Measurements from ENCODE around the gene FDX2. TPM values are rescaled to one million over a fixed set of nuclear protein-coding genes. Genes with fewer than 3 reads are reported as not detected.

Gene FDX2
- total and polyA plus RNA-seq, 4 donors = 5.8 to 18.7 (median 10.0) TPM

DNA sequence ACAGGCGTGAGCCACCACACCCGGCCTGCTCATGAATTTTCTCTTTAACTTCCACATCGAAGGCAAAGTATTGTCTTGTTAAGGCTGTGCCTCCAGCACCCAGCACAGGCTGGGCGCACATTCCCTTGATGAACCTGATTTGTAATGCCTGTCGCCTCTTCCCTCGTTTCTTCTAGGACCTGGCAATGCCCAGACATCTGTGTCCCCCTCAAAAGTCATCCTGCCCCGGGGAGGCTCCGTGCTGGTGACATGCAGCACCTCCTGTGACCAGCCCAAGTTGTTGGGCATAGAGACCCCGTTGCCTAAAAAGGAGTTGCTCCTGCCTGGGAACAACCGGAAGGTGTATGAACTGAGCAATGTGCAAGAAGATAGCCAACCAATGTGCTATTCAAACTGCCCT, 41.2 kb downstream of the FDX2 start:
- Histone ChIP-seq H3K4me1 (ENCODE audit: control insufficient read depth in 4 of 4, insufficient read depth in 4 of 4, low read length in 3 of 4) (peaks cover 6 to 18% (median 11%) of the 10 kb centered on the region in 4 donors), H3K36me3 (ENCODE audit: control insufficient read depth in 4 of 4, insufficient read depth in 3 of 4, low read depth in 1 of 4, low read length in 3 of 4) (peaks cover 7 to 32% (median 21%) of the 10 kb centered on the region in 4 donors), H3K9me3 (ENCODE audit: control insufficient read depth in 4 of 4, low read length in 3 of 4) (no peaks in the 10 kb centered on the region), H3K9ac (ENCODE audit: low read depth in 1 of 2, low read length in 2 of 2) (no peak overlapping the region), H3K4me3 (ENCODE audit: low read depth in 1 of 3, low read length in 3 of 3) (no peak overlapping the region), H3K27me3 (ENCODE audit: control insufficient read depth in 4 of 4, insufficient read depth in 4 of 4, low read length in 3 of 4) (no peaks in the 10 kb centered on the region), H3K27ac (ENCODE audit: low read depth in 1 of 2, low read length in 2 of 2) (no peak overlapping the region)
- no peak for TF ChIP-seq HNF4A (conservative IDR thresholded peaks at IDR 0.05)
- no peak for TF ChIP-seq EGR1 (IDR thresholded peaks at IDR 0.05; ENCODE audit: low read depth in 2 of 2)
- DNase-seq (ENCODE audit: low spot score) = no peak
- 91% methylated on average over 10 of the region's 10 CpGs for WGBS

DNA sequence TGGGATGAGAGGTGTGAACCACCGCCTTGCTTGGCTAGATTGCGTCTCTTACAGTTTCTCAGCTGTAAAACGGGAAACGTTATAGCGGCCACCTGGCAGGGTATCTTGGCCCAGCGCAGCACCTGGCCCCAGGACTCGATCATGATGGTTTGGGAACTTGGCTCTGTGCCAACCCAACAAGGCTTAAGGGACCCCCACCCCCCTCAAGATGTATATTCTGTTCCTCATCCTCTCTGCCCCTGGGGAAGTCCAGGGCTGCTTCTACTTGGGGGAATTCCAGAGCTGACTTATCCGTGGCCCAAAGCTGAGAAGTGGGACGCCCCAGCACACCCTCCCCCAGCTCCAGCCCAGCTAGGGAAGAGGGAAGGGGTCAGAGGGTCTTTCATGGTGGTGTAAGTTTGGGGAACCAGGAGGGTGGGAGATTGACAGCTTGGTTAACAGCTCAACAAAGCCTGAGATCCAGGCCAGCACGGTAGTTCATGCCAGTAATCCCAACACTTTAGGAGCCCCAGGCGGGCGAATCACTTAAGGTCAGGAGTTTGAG, 44.2 kb downstream of the FDX2 start:
- Histone ChIP-seq H3K36me3 (ENCODE audit: control insufficient read depth in 4 of 4, insufficient read depth in 3 of 4, low read depth in 1 of 4, low read length in 3 of 4) (peaks cover 4 to 16% (median 9%) of the 10 kb centered on the region in 4 donors), H3K27me3 (ENCODE audit: control insufficient read depth in 4 of 4, insufficient read depth in 4 of 4, low read length in 3 of 4) (no peaks in the 10 kb centered on the region), H3K4me3 (ENCODE audit: low read depth in 1 of 3, low read length in 3 of 3) (peak overlapping the region; percentile 76 to 88 (median 76)), H3K4me1 (ENCODE audit: control insufficient read depth in 4 of 4, insufficient read depth in 4 of 4, low read length in 3 of 4) (peaks cover 6 to 19% (median 12%) of the 10 kb centered on the region in 4 donors), H3K9ac (ENCODE audit: low read depth in 1 of 2, low read length in 2 of 2) (peak overlapping the region; percentile 69 to 72), H3K9me3 (ENCODE audit: control insufficient read depth in 4 of 4, low read length in 3 of 4) (no peaks in the 10 kb centered on the region), H3K27ac (ENCODE audit: low read depth in 1 of 2, low read length in 2 of 2) (peak overlapping the region; percentile 95 to 97)
- DNase-seq (ENCODE audit: low spot score) = no peak
- TF ChIP-seq HNF4A (conservative IDR thresholded peaks at IDR 0.05) = no peak
- TF ChIP-seq, protein P1, sequence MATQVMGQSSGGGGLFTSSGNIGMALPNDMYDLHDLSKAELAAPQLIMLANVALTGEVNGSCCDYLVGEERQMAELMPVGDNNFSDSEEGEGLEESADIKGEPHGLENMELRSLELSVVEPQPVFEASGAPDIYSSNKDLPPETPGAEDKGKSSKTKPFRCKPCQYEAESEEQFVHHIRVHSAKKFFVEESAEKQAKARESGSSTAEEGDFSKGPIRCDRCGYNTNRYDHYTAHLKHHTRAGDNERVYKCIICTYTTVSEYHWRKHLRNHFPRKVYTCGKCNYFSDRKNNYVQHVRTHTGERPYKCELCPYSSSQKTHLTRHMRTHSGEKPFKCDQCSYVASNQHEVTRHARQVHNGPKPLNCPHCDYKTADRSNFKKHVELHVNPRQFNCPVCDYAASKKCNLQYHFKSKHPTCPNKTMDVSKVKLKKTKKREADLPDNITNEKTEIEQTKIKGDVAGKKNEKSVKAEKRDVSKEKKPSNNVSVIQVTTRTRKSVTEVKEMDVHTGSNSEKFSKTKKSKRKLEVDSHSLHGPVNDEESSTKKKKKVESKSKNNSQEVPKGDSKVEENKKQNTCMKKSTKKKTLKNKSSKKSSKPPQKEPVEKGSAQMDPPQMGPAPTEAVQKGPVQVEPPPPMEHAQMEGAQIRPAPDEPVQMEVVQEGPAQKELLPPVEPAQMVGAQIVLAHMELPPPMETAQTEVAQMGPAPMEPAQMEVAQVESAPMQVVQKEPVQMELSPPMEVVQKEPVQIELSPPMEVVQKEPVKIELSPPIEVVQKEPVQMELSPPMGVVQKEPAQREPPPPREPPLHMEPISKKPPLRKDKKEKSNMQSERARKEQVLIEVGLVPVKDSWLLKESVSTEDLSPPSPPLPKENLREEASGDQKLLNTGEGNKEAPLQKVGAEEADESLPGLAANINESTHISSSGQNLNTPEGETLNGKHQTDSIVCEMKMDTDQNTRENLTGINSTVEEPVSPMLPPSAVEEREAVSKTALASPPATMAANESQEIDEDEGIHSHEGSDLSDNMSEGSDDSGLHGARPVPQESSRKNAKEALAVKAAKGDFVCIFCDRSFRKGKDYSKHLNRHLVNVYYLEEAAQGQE (IDR thresholded peaks at IDR 0.05) = no peak
- TF ChIP-seq RAD21 (IDR thresholded peaks at IDR 0.05) = no peak
- no peak for TF ChIP-seq RXRA (IDR thresholded peaks at IDR 0.05)
- no peak for TF ChIP-seq FOXA1 (IDR thresholded peaks at IDR 0.05)
- no peak for TF ChIP-seq JUND (IDR thresholded peaks at IDR 0.05)
- 33% methylated on average over 12 of the region's 12 CpGs for WGBS

DNA sequence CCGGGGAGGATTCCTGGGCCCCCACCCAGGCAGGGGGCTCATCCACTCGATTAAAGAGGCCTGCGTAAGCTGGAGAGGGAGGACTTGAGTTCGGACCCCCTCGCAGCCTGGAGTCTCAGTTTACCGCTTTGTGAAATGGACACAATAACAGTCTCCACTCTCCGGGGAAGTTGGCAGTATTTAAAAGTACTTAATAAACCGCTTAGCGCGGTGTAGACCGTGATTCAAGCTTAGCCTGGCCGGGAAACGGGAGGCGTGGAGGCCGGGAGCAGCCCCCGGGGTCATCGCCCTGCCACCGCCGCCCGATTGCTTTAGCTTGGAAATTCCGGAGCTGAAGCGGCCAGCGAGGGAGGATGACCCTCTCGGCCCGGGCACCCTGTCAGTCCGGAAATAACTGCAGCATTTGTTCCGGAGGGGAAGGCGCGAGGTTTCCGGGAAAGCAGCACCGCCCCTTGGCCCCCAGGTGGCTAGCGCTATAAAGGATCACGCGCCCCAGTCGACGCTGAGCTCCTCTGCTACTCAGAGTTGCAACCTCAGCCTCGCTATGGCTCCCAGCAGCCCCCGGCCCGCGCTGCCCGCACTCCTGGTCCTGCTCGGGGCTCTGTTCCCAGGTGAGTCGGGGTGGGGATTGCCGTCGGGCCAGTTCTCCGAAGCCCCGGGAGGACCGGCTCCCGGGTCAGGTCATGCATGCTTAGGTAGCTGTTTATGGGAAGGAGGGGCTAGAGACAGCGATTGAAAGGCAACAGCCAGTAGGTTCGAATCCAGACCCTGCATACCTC, 45.0 kb downstream of the FDX2 start, which contains the start of gene ICAM1:
Gene ICAM1 (plus strand): TSS at position 505 of the 779 bp plus-strand sequence. CDS start 40 bp downstream, at position 545.
- Histone ChIP-seq H3K9ac (ENCODE audit: low read depth in 1 of 2, low read length in 2 of 2) (peak within 1 kb of the TSS; percentile 69 to 72), H3K27me3 (ENCODE audit: control insufficient read depth in 4 of 4, insufficient read depth in 4 of 4, low read length in 3 of 4) (no peaks in the 10 kb centered on the region), H3K4me1 (ENCODE audit: control insufficient read depth in 4 of 4, insufficient read depth in 4 of 4, low read length in 3 of 4) (peaks cover 6 to 19% (median 12%) of the 10 kb centered on the region in 4 donors), H3K36me3 (ENCODE audit: control insufficient read depth in 4 of 4, insufficient read depth in 3 of 4, low read depth in 1 of 4, low read length in 3 of 4) (peaks cover 4 to 12% (median 7%) of the 10 kb centered on the region in 4 donors), H3K4me3 (ENCODE audit: low read depth in 1 of 3, low read length in 3 of 3) (peak within 1 kb of the TSS; percentile 76 to 88 (median 76)), H3K9me3 (ENCODE audit: control insufficient read depth in 4 of 4, low read length in 3 of 4) (no peaks in the 10 kb centered on the region), H3K27ac (ENCODE audit: low read depth in 1 of 2, low read length in 2 of 2) (peak within 1 kb of the TSS; percentile 95 to 97)
- peak; percentile 63 for DNase-seq (ENCODE audit: low spot score)
- WGBS = 2% methylated on average over 51 of the region's 51 CpGs
- TF ChIP-seq RAD21 (IDR thresholded peaks at IDR 0.05) (peak in 1 of 2 donors; percentile 51), SP1 (IDR thresholded peaks at IDR 0.05) (peak; percentile 95), GABPA (IDR thresholded peaks at IDR 0.05 in 1 of 2, conservative IDR thresholded peaks at IDR 0.05 in 1 of 2) (peak; percentile 50 to 83), RXRA (IDR thresholded peaks at IDR 0.05) (peak; percentile 94 to 97), HNF4A (conservative IDR thresholded peaks at IDR 0.05) (peak; percentile 56 to 68), YY1 (IDR thresholded peaks at IDR 0.05) (peak; percentile 70), EGR1 (IDR thresholded peaks at IDR 0.05; ENCODE audit: low read depth in 2 of 2) (peak; percentile 70 to 86), FOXA2 (IDR thresholded peaks at IDR 0.05) (no peak), NR2F2 (IDR thresholded peaks at IDR 0.05) (peak; percentile 95), JUND (IDR thresholded peaks at IDR 0.05) (peak in 1 of 2 donors; percentile 58), FOXA1 (IDR thresholded peaks at IDR 0.05) (peak; percentile 14), HNF4G (IDR thresholded peaks at IDR 0.05) (no peak)
- TF ChIP-seq, protein P2, sequence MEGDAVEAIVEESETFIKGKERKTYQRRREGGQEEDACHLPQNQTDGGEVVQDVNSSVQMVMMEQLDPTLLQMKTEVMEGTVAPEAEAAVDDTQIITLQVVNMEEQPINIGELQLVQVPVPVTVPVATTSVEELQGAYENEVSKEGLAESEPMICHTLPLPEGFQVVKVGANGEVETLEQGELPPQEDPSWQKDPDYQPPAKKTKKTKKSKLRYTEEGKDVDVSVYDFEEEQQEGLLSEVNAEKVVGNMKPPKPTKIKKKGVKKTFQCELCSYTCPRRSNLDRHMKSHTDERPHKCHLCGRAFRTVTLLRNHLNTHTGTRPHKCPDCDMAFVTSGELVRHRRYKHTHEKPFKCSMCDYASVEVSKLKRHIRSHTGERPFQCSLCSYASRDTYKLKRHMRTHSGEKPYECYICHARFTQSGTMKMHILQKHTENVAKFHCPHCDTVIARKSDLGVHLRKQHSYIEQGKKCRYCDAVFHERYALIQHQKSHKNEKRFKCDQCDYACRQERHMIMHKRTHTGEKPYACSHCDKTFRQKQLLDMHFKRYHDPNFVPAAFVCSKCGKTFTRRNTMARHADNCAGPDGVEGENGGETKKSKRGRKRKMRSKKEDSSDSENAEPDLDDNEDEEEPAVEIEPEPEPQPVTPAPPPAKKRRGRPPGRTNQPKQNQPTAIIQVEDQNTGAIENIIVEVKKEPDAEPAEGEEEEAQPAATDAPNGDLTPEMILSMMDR (IDR thresholded peaks at IDR 0.05; ENCODE audit: low read depth, low read length, missing input control) = peak; percentile 26
- TF ChIP-seq, protein P3, sequence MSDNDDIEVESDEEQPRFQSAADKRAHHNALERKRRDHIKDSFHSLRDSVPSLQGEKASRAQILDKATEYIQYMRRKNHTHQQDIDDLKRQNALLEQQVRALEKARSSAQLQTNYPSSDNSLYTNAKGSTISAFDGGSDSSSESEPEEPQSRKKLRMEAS (IDR thresholded peaks at IDR 0.05) = peak; percentile 99
- TF ChIP-seq, protein P1 (IDR thresholded peaks at IDR 0.05) = peak; percentile 70
- TF ChIP-seq, protein P4, sequence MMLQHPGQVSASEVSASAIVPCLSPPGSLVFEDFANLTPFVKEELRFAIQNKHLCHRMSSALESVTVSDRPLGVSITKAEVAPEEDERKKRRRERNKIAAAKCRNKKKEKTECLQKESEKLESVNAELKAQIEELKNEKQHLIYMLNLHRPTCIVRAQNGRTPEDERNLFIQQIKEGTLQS (IDR thresholded peaks at IDR 0.05) = peak; percentile 76
